Prostate gland (tissue), 2 donors: ENCODE results near the gene F11.

ENCODE experiments used
- POLR2A ChIP-seq: fragments of 450-650 bp; IDR thresholded peaks from one replicate; pipeline ENCODE4 v1.6.1; 2016; ENCODE audit warnings: antibody characterized with exemption, mild to moderate bottlenecking
- TF ChIP-seq, protein P1 (sequence below), 4 experiments: fragments of 200-600 bp in 2 of 4; fragments of 450-650 bp in 2 of 4; sonication (generic) in 2 of 4; IDR thresholded peaks; 1 replicate in 3 of 4; 2 replicates in 1 of 4; pipeline ENCODE4 v1.5.1; 2016 to 2019; ENCODE audit warnings: antibody characterized with exemption in 4 of 4, mild to moderate bottlenecking in 2 of 4, moderate library complexity in 2 of 4

DNA sequence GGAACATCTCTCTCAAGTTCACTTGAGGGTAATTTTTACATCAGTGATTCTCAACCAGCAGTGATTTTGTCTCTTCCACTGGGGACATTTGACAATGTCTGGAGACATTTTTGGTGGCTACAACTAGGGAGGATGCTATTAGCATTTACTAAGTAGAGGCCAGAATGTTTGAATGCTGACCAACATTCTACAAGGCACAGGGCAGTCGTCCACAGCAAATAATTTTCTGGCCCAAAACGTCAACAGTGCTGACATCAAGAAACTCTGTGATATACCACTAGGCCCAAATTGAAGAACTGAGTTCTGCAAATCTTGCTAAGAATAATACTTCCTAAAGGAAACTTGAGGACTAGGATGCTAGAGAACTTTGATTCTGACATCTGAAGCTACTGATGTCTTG, 31.6 kb upstream of the F11 start:
- TF ChIP-seq POLR2A: no peak
- TF ChIP-seq, protein P1, sequence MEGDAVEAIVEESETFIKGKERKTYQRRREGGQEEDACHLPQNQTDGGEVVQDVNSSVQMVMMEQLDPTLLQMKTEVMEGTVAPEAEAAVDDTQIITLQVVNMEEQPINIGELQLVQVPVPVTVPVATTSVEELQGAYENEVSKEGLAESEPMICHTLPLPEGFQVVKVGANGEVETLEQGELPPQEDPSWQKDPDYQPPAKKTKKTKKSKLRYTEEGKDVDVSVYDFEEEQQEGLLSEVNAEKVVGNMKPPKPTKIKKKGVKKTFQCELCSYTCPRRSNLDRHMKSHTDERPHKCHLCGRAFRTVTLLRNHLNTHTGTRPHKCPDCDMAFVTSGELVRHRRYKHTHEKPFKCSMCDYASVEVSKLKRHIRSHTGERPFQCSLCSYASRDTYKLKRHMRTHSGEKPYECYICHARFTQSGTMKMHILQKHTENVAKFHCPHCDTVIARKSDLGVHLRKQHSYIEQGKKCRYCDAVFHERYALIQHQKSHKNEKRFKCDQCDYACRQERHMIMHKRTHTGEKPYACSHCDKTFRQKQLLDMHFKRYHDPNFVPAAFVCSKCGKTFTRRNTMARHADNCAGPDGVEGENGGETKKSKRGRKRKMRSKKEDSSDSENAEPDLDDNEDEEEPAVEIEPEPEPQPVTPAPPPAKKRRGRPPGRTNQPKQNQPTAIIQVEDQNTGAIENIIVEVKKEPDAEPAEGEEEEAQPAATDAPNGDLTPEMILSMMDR (IDR thresholded peaks at IDR 0.05): no peak
